Neural cell (in vitro differentiated cells): ENCODE results near the gene COPRS.

Source experiments
- CTCF ChIP-seq: fragments of 450-650 bp; IDR thresholded peaks from 2 replicates; pipeline ENCODE4 v1.5.1; 2014; ENCODE audit warnings: antibody characterized with exemption, mild to moderate bottlenecking, moderate library complexity; ENCODE audit not compliant: poor library complexity, severe bottlenecking
- EP300 ChIP-seq: fragments of 450-650 bp; conservative IDR thresholded peaks from 2 replicates; pipeline ENCODE4 v1.6.1; 2014; ENCODE audit warnings: antibody characterized with exemption, mild to moderate bottlenecking, moderate library complexity; ENCODE audit not compliant: poor library complexity, severe bottlenecking
- MXI1 ChIP-seq: fragments of 450-650 bp; conservative IDR thresholded peaks from 2 replicates; pipeline ENCODE4 v1.6.1; 2014; ENCODE audit warnings: antibody characterized with exemption, mild to moderate bottlenecking; ENCODE audit not compliant: poor library complexity, severe bottlenecking
- POLR2AphosphoS5 ChIP-seq: IDR thresholded peaks from 2 replicates; pipeline ENCODE4 v1.6.1; 2012

DNA sequence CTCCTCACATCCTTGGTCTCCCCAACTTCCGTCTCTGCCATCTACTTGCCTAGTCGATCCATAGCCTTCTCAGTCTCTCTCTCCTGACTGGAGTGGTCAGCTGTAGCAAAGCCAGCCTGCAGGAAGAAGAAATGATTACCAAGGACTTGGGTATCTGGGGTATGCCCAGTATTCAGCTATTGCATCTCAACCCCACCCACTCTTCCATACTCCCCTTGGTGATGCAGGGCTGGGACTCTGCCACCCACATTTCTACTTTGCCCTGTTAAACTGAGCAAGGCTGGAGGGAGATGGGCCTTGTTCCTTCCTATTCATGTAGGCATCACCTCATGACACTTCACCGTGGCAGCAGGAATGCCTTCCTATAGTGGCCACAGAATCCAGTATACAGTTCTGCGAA lies 2.3 kb downstream of the COPRS start:
- TF ChIP-seq CTCF = no peak
- TF ChIP-seq MXI1 = no peak
- TF ChIP-seq POLR2AphosphoS5 = no peak
- no peak for TF ChIP-seq EP300
